HG03520 (cell line): ENCODE measurements around the gene CAPN1.
"Not testable (repeated sequence)": the region's sequence is repeated elsewhere in the genome, so short reads cannot be mapped to it uniquely, and the experiment has no call there.

Experiments
- ATAC-seq: cut with Tn5 transposase; IDR thresholded peaks from one replicate; pipeline ENCODE4 v1.9.1; 2021; ENCODE audit warnings: mild to moderate bottlenecking, moderate library complexity; ENCODE audit not compliant: unreplicated experiment

Gene CAPN1

DNA sequence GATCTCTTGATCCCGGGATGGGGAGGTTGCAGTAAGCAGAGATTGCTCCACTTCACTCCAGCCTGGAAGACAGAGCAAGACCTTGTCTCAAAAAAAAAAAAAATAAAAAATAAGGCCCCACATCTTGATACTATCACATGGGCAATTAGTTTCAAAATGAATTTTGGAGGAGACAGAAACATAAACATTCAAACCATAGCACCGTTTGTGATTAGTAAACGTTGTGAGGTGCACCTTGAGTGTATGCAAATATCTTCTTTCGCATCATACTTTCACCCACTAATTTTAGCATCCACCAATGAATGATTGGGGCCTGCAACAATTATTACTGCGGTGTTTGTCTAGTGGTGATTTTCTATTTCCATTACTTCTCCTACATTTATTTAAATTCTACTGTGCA is 22.7 kb upstream of the CAPN1 start:
- ATAC-seq = no peak

DNA sequence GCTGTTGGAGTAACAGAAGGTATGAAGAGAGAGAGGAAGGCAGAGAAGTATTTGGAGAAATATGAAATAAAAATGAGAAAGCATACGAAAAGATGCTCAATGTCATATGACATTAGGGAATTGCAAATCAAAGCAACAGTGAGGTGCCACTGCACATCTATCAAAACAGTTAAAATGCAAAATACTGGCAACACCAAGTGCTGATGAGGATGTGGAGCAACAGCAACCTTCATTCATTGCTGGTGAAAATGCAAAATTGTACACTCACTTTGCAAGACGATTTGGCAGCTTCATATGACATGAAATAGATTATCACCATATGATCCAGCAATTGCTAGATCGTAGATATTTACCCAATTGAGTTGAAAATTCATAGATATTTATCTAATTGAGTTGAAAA is 21.1 kb upstream of the CAPN1 start:
- no peak for ATAC-seq

DNA sequence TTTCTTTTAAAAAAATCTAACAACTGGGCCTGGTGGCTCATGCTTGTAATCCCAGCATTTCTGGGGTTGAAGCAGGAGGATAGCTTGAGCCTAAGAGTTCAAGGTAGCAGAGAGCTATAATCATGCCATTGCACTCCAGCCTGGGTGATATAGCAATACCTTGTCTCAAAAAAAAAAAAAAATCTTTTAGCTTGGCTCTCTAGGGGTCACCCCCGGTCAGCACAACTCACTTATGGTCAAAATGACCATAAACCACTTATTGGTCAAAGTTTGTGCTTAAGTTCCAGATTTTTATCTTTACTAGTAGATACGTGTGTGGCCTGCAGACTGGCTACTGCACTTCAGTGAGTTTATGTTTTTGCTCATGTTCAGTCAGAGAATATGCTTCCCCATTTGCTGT is 18.0 kb upstream of the CAPN1 start:
- ATAC-seq = no peak

DNA sequence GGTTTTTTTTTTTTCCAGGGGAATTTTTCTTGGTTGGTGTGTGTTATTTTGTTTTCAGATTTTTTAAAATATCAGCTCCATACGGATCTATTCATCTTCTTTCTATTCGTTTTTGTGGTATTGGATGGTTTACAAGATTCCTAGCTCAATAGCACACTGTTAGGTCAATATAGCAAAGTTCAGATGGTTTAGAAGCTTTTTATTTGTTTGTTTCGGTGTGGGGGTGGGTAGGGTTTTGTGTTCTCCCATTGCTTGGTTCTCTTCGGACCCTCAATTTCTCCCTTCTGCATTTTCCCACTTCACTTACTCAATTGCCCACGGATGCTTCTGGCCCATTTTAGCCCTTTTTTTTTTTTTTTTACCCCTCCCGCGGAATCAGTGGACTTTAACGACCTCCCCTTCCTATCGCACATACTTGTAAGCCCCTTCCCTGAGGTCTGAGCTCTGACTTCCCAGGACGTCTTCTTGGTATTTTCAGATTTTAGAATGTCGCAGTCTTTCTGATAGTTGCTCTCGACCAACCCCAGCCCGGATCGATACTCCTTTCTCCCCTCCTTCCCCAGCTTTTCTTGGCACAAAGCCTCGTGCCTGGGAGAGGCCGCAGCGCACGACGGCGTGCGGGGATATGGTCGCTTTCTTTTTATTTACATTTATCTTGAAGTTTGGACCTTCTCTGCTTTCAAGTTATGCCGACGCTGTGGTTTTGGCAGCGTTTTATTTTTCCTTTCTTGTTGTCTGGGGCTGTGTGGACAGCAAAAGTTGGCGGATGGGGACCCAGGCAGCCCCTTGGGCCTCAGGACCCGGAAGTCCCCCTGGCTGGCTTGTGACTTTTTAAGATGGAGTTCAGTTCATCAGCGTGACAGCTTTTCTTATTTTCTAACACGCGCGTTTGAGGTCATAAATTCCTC is 16.1 kb upstream of the CAPN1 start:
- ATAC-seq = no peak

DNA sequence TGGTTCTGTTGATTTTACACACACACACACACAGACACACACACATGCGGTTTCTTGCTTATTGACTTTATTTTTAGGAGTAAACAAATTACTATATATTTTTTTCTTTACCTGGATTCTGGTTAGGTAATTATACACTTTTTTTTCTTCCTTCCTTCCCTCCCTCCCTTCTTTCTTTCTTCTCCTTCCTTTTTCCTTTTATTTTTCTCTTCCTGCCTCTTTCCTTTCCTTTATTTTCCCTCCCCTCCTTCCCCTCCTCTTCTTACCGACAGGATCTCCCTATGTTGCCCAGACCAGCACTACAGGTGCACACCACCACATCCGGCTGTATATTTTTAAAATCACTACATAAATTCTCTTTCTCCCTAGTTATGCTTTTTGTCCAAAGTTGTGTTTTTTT is 14.8 kb upstream of the CAPN1 start:
- no peak for ATAC-seq

DNA sequence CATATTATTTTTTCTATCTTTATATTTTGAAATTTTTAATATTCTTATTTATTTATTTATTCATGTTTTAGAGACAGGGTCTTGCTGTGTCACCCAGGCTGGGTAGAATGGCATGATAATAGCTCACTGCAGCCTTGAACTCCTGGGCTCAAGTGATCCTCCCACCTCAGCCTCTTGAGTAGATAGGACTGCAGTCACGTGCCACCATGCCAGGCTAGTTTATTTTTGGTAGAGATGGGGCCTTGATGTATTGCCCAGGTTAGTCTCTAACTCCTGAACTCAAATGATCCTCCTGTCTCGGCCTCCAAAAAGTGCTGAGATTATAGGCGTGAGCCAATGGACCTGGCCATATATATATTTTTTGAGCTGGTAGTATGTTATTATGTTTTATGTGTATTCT is 14.1 kb upstream of the CAPN1 start:
- ATAC-seq = no peak

DNA sequence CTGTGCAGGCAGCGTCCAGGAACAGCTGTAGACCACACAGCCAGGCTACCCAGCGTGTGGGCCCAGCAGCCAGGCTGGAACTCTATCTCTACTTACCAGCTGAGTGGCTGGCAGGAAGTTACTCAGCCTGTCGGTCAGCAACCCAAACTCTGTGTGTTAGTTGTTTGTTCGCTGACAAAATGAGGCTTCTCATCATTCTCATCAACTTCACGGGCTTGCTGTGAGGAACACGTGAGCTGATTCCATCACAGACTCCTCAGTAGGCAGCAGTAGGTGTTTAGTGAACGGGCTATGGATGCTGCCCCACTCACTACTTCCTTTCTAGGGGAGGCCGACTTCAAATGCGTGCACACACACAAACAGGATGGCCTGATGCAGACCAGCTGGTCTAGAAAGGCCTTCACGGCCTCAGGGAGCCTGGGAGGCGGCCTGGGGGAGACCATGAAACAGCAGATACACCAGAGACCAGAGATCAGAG is 12.5 kb upstream of the CAPN1 start:
- no peak for ATAC-seq

DNA sequence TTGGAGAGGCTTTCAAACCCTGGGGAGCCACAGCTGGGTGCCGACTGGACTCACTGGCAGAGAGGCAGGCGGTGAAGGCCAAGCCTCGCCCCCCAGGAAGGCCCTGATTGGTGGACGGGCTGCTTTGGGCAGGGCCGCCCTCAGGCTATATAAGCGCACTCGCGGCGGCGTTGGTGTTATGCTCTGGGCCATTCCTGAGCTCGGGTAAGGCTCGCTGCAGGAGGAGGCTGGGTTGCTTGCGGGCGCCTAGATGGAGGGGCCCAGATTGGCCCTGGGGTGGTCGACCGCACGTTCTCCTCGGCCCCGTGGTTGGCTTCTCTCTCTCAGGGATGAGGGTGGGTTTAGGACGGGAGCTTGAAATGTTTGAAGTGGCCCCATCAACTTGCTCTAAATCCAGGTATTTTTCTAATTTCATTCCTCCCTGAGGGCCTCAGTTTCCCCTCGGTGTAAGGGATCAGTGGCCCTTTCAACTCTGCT is 11.6 kb upstream of the CAPN1 start, which contains the start of gene SPDYC:
Gene SPDYC (plus strand): TSS at position 176 of the 477 bp plus-strand sequence. CDS start 1,125 bp downstream, outside the sequence.
- ATAC-seq = no peak

DNA sequence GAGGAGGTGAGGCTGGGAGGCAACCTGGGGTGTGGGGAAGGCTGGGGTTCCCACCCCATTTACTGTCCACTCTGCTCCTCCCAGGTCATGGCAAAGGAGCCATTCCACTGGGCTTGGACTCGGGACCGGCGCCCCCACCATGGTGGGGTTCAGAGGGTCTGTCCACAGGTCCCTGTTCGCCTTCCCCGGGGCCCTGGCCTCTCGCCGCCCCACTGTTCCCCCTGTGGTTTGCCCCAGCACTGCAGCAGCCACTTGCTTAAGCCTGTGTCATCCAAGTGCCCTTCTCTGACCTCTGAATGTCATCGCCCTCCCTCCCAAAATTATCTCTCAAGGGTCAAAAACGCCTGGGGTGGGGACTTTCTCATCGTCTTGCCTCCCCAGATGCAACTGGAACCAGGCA is 9.1 kb upstream of the CAPN1 start:
- no peak for ATAC-seq

DNA sequence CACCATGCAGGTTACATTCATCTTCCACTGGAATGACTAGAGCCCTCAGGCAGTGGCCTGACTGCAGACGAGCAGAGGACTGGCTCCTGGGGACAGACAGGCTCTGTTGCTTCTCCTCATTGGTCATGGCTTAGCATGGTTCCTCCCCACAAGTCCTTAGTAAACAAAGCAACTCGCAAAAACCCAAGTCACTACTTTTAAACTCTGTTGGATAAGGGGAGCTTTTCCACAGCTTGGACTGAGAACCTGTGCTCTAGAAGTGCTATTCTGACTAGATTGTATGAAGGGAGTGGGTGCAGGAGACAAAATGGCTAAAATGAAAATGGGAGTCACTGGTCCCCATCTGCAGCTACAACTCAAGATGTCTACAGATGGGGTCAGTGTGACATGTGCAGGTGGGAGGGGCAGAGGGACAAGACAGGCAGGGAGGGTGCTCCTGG is 7.1 kb upstream of the CAPN1 start:
- ATAC-seq = not testable (repeated sequence)

DNA sequence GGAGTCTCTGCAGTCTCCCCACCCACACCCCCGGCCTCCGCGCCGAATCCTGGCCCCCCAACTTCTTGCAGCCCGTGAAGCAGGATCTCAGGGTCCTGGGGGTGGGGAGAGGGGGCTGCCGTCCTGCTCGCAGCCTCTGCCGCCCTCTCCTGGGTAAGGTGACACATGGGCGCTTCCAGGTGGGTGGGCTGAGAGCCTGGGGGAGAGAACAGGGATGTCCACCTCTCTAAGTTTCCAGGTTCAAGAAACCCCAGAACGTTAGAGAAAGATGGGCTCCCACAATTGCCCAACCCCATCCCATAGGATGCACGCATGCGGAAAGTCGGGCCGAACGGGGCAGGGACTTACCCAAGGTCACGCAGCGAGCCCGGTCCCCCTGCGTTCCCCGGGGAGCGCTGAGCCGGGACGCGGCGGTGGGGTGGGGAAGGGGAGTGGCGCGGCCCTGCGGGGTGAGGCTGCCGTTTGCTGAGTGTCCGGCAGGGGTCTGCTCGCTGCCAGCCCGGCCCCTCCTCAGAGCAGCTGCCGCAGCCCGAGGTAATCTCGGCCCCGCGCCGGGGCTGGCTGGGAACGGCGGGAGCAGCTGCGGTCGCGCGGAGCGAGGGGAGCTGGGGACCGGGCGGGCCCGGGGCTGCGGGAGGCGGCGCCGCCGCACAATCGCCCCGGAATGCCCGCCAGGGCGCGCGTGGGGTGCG is 705 bp upstream of the CAPN1 start:
- ATAC-seq = peak; percentile 63

DNA sequence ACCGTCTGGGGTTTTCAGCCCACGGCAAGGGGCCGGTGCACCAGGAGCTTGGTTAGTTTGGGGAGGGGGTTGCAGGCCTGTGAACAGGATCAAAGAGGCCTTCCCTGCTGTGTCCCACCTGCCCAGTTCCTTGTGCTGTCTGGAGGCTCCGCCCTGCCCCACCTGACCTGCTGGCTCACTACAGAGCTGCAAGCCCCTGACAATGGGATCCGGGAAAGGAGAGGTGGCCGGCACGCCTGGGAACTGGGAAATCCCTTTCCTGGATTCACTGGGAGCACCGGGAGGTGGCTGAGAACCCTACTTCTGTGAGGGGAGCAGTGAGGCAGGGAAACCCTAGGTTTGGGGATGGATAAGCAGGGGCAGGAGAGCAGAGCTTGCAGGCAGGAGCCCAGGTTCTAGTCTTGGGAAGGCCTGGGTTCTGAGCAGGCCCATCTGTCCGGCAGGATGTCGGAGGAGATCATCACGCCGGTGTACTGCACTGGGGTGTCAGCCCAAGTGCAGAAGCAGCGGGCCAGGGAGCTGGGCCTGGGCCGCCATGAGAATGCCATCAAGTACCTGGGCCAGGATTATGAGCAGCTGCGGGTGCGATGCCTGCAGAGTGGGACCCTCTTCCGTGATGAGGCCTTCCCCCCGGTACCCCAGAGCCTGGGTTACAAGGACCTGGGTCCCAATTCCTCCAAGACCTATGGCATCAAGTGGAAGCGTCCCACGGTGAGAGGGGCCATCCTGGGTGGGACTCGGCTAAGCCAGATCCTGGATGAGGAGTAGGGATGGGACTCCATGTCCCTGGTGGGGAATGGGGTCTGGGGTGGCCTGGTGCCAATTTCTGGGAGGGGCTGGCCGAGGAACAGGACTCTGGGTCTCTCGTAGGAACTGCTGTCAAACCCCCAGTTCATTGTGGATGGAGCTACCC is 786 bp downstream of the CAPN1 start:
- ATAC-seq = no peak

DNA sequence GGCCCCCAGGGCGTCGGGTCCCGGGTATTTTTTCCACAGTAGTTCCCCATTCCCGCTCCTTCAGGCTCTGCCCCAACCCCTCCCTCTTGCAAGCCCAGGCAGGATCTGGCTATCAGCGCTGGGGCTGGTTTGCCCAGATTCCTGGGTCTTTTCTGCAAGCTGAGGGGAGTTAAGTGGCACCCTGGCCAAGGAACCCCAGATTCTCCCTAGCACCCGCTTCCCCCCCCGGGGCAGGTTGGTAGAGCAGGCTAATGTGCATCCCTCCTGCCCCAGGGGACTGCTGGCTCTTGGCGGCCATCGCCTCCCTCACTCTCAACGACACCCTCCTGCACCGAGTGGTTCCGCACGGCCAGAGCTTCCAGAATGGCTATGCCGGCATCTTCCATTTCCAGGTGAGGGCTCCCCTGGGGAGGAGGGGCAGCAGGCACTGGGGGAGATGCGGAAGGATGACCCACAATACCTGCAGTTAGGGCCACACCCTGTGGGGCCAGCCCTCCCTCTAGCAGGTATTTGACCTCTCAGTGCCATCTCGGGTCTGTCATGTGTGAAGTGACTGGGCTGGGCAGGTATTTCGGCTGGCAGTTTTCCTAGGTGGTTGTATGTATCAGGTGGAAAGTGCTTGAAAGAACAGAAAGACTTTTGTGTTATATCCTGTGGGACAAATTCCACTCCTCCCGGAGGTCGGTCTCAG is 1.6 kb downstream of the CAPN1 start:
- no peak for ATAC-seq

DNA sequence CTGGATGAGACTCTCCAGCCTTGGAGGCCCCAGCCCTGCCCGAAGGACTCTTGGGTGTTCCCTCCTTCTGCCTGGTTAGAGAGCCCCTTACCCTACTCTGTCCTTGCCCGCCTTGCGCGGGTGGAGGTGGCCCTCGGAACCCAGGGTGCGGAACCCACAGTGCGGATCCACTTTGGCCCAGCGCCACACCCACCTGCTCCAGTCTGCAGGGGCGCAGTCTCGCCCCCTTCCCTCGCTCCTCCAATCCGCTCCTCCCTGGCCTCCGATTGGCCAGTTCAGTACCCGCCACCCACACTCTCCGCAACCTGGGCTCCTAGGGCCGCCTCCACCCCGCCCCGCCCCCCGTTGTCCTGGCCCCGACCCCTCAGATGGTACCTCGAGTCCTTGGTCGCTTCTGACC is 2.4 kb downstream of the CAPN1 start:
- no peak for ATAC-seq

DNA sequence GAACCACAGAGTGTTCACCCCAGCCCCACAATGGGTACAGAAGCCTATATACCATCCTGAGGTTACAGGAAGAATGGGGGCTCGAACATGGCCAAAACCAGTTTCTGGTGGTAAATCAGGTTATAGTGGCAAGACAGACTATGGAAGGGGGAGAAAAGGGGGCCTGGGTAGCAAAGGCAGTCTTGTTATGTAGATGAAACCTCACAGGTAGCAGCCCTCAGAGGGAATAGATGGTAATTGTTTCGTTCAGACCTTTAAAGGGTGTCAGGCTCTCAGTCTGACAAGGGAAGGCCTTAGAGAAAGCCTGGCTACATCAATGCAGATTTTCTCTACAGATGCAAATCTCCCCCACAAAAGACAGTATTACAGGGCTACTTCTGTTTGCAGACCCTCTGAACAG is 3.4 kb downstream of the CAPN1 start:
- no peak for ATAC-seq

DNA sequence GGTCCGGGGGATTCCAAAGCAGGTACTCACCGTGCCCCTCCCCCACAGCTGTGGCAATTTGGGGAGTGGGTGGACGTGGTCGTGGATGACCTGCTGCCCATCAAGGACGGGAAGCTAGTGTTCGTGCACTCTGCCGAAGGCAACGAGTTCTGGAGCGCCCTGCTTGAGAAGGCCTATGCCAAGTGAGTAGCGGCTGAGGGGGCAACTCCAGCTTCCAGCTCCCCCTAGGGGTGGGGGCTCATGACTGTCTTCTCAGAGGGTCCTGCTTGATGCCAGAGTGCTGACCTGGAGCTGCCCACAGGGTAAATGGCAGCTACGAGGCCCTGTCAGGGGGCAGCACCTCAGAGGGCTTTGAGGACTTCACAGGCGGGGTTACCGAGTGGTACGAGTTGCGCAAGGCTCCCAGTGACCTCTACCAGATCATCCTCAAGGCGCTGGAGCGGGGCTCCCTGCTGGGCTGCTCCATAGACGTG is 4.2 kb downstream of the CAPN1 start:
- no peak for ATAC-seq

DNA sequence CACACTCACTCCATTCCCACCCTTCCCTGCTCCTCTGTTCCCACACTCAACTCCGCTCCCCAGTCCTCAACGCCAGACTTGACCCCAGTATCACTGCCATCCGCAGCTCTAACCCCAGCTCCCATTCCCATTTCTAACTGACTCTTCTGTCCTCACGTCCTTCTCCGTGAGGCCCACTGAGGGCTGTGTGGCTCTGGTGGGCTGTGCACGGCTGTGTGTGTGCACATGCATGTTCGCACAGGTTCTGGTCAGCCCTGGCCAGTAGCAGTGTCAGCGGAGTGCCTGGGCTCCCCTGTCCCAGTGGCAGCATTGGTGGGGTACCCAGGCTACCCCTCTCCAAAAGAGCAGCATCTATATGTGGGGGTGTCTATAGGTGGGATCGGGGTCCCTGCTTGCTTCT is 5.0 kb downstream of the CAPN1 start:
- no peak for ATAC-seq

DNA sequence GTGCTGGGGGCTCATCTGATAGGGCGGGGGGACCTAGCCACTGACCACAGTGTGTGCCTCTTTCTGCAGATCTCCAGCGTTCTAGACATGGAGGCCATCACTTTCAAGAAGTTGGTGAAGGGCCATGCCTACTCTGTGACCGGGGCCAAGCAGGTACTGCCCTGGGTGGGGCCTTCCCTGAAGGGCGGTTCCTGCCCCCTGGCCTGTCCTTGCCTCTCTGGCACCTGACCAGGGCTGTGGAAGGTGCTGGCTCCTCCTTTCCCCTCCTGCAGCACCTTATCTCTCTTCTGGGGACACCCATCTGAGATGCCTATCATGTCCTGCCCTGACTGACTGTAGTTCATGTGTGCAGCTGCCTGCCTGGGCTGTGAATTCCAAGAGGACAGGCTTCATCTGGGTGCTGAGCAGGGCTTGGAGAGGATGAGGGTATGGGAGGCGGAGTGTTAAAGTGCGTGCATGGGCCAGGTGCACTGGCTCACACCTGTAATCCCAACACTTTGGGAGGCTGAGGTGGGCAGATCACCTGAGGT is 5.5 kb downstream of the CAPN1 start:
- no peak for ATAC-seq

DNA sequence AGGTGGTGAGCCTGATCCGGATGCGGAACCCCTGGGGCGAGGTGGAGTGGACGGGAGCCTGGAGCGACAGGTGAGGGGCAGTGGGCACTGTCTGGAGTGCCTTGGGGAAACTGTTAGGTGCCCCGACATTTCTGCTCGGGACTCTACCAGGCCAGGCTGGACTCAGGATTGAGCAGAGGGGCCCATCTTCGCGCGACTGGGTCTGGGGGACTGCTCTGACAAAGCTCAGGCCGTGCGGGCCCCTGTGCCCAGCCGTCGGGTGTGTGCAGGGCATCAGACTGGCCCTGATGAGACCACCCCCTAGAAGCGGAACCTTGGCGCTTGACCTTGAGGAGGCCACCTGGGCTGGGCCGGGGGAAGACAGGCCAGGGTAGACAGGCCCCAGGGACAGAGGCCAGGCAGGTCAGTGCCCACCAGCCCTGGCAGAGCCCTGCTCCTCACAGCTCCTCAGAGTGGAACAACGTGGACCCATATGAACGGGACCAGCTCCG is 6.3 kb downstream of the CAPN1 start:
- no peak for ATAC-seq

DNA sequence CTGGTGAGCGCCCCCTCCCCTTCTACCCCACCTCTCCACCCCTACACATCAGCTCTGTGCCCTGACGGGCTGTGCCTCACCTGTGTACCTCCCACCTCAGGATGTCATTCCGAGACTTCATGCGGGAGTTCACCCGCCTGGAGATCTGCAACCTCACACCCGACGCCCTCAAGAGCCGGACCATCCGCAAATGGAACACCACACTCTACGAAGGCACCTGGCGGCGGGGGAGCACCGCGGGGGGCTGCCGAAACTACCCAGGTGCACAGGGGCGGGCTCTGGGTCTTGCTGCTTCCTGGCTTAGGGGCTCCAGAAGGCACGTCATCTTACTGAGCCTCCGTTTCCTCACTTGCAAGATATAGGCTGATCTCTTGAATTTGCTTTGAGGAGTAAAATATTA is 6.8 kb downstream of the CAPN1 start:
- ATAC-seq = no peak
